ES-I3 (cell line): ENCODE measurements around the gene KRTCAP2.
"Not testable (repeated sequence)": the region's sequence is repeated elsewhere in the genome, so short reads cannot be mapped to it uniquely, and the experiment has no call there.

Source experiments
- H3K36me3 ChIP-seq: 2 replicates; pipeline ENCODE4 v1.6.1; 2013; ENCODE audit warnings: mild to moderate bottlenecking, low read length, control low read depth, moderate library complexity; ENCODE audit not compliant: insufficient read depth
- H3K4me1 ChIP-seq: 2 replicates; pipeline ENCODE4 v1.6.1; 2013; ENCODE audit warnings: mild to moderate bottlenecking, control low read depth, low read length; ENCODE audit not compliant: insufficient read depth
- H3K9ac ChIP-seq: 2 replicates; pipeline ENCODE4 v1.6.1; 2013; ENCODE audit warnings: low read depth, mild to moderate bottlenecking, low read length, moderate library complexity
- H3K9me3 ChIP-seq: 2 replicates; pipeline ENCODE4 v1.6.1; 2013; ENCODE audit warnings: mild to moderate bottlenecking, low read length, moderate library complexity; ENCODE audit not compliant: control insufficient read depth, insufficient read depth

The KRTCAP2 gene

GRCh38 chr1:155193991-155194240 is 20.8 kb upstream of the KRTCAP2 start:
- H3K36me3 ChIP-seq = peaks cover 20% of the 10 kb centered on the region

GRCh38 chr1:155193275-155193990 is 20.3 kb upstream of the KRTCAP2 start:
- Histone ChIP-seq H3K4me1 (peaks cover 16% of the 10 kb centered on the region), H3K36me3 (peaks cover 18% of the 10 kb centered on the region), H3K9me3 (no peaks in the 10 kb centered on the region), H3K9ac (peak overlapping the region; percentile 73)

More at GRCh38 chr1:155193991-155194240, 20.8 kb upstream of the KRTCAP2 start:
- Histone ChIP-seq H3K4me1 (peaks cover 16% of the 10 kb centered on the region), H3K9ac (peak overlapping the region; percentile 73)
- not testable (repeated sequence) for H3K9me3 ChIP-seq

- peak overlapping the region; percentile 73 for H3K9ac ChIP-seq
- H3K36me3 ChIP-seq = peaks cover 10% of the 10 kb centered on the region
- peaks cover 15% of the 10 kb centered on the region for H3K4me1 ChIP-seq
- H3K9me3 ChIP-seq = no peaks in the 10 kb centered on the region
Measured at GRCh38 chr1:155192346-155193274, 19.5 kb upstream of the KRTCAP2 start.

- no peaks in the 10 kb centered on the region for H3K9me3 ChIP-seq
- H3K9ac ChIP-seq = no peak overlapping the region
- H3K36me3 ChIP-seq = 0 out of 2 replicates have a peak, but pooled peaks cover 4% of the 10 kb centered on the region
- peaks cover 8% of the 10 kb centered on the region for H3K4me1 ChIP-seq
Measured at GRCh38 chr1:155191904-155192303, 18.8 kb upstream of the KRTCAP2 start.

GRCh38 chr1:155189926-155190325 is 16.8 kb upstream of the KRTCAP2 start:
- not testable (repeated sequence) for H3K36me3 ChIP-seq, H3K9ac ChIP-seq, H3K9me3 ChIP-seq
- peaks cover 16% of the 10 kb centered on the region; the same call in 1 of the 2 replicates for H3K4me1 ChIP-seq

- Histone ChIP-seq H3K36me3 (no peaks in the 10 kb centered on the region), H3K4me1 (peaks cover 16% of the 10 kb centered on the region; the same call in 1 of the 2 replicates), H3K9ac (no peak overlapping the region), H3K9me3 (no peaks in the 10 kb centered on the region)
Measured at GRCh38 chr1:155188268-155188667, 15.2 kb upstream of the KRTCAP2 start.

GRCh38 chr1:155187456-155187891 is 14.4 kb upstream of the KRTCAP2 start:
- Histone ChIP-seq H3K9ac (no peak overlapping the region), H3K9me3 (no peaks in the 10 kb centered on the region), H3K4me1 (peaks cover 14% of the 10 kb centered on the region; the same call in 1 of the 2 replicates), H3K36me3 (no peaks in the 10 kb centered on the region)

- Histone ChIP-seq H3K36me3 (no peaks in the 10 kb centered on the region), H3K9ac (no peak overlapping the region), H3K4me1 (peaks cover 13% of the 10 kb centered on the region; the same call in 1 of the 2 replicates), H3K9me3 (no peaks in the 10 kb centered on the region)
Measured at GRCh38 chr1:155186794-155187455, 13.8 kb upstream of the KRTCAP2 start.

- Histone ChIP-seq H3K4me1 (peaks cover 13% of the 10 kb centered on the region; the same call in 1 of the 2 replicates), H3K36me3 (no peaks in the 10 kb centered on the region), H3K9me3 (no peaks in the 10 kb centered on the region), H3K9ac (no peak overlapping the region)
Measured at GRCh38 chr1:155186067-155186793, 13.1 kb upstream of the KRTCAP2 start.

- Histone ChIP-seq H3K36me3 (no peaks in the 10 kb centered on the region), H3K4me1 (peaks cover 13% of the 10 kb centered on the region; the same call in 1 of the 2 replicates), H3K9me3 (no peaks in the 10 kb centered on the region), H3K9ac (no peak overlapping the region)
Measured at GRCh38 chr1:155185783-155186066, 12.6 kb upstream of the KRTCAP2 start.

GRCh38 chr1:155184835-155185782 is 12.0 kb upstream of the KRTCAP2 start:
- H3K4me1 ChIP-seq = peaks cover 13% of the 10 kb centered on the region; the same call in 1 of the 2 replicates
- no peaks in the 10 kb centered on the region for H3K9me3 ChIP-seq
- no peak overlapping the region for H3K9ac ChIP-seq
- no peaks in the 10 kb centered on the region for H3K36me3 ChIP-seq

- Histone ChIP-seq H3K36me3 (peaks cover under 1% of the 10 kb centered on the region; the same call in 1 of the 2 replicates), H3K9ac (no peak overlapping the region), H3K4me1 (peaks cover 13% of the 10 kb centered on the region; the same call in 1 of the 2 replicates), H3K9me3 (no peaks in the 10 kb centered on the region)
Measured at GRCh38 chr1:155184351-155184811, 11.3 kb upstream of the KRTCAP2 start.

- Histone ChIP-seq H3K36me3 (peaks cover 6% of the 10 kb centered on the region; the same call in 1 of the 2 replicates), H3K4me1 (peaks cover 13% of the 10 kb centered on the region; the same call in 1 of the 2 replicates), H3K9me3 (no peaks in the 10 kb centered on the region), H3K9ac (no peak overlapping the region)
Measured at GRCh38 chr1:155183775-155184221, 10.7 kb upstream of the KRTCAP2 start.
